HT1080 (cell line): ENCODE results near the gene POLR1G. TPM values are rescaled to one million over a fixed set of nuclear protein-coding genes. Genes with fewer than 3 reads are reported as not detected.
"Not testable (repeated sequence)": the region's sequence is repeated elsewhere in the genome, so short reads cannot be mapped to it uniquely, and the experiment has no call there.

ENCODE experiments used
- DNase-seq: peaks from one replicate; pipeline ENCODE4 v3.0.0-alpha.2; 2015; ENCODE audit warnings: low read depth
- total RNA-seq: library from RNA; depleted of rRNA; stranded (reverse); fragments of >200 nt; shearing (Covaris generic); gene quantifications from 2 replicates; pipeline ENCODE4 v1.2.3, GENCODE V29; 2014

POLR1G gene
- total RNA-seq, 1 experiment from 2014 or later = 54.6 TPM

DNA sequence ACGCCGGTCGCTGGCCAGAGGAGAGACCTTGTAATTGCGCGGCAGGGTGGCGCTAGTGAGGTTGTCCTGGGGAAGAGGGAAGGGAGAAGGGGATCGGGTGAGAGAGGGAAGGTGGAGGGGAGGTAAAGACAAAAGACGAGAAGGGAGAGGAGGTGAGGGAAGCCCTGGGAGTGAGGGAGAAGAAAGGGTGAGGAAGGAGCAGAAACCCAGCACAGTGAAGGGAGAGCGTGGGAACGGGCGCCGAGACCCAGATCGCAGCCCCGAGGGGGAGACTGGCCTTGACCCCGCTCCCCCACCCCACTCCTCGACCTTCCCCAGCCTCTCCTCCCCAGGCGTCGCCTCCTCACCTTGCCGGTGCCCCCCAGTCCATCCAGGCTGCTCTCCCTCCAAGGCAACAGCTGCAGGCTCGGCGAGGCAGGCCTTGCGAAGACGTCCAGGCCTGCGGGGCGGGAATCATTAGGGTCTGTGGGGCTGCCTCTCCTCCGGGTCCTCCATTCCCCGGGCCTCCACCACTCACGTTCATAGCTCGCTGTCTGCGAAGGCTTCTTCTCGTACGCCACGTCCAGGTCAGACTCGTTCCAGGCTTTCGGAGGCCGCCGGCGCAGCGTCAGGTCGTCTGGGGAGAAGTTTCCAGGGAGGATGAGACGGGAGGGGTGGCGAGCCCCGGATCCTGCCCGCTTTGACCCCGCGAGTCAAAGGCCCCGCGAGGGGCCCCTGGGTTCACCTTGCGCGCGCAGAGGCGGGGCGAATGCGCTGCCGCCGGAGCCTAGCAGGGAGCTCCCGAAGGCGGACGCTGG lies 10.4 kb upstream of the POLR1G start:
- no peak for DNase-seq

DNA sequence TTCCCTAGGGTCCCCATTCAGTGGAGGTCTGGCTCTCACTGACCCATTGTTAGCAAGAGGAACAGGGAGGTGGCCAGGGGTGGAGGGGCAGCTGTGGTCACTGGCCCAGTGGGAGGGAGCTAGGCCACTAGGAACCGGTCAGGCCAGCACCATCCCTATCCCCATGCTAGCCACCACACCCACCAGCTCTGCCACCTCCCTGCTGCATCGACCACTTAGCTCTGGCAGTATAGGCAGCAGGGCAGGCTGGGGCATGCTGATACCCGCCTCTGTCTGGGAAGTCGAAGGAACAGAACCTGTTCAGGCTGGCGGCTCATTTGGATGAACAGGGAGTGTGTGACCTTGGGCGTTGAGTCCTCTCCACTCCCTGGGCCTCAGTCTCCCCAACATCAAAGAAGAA lies 6.3 kb upstream of the POLR1G start:
- DNase-seq = no peak

DNA sequence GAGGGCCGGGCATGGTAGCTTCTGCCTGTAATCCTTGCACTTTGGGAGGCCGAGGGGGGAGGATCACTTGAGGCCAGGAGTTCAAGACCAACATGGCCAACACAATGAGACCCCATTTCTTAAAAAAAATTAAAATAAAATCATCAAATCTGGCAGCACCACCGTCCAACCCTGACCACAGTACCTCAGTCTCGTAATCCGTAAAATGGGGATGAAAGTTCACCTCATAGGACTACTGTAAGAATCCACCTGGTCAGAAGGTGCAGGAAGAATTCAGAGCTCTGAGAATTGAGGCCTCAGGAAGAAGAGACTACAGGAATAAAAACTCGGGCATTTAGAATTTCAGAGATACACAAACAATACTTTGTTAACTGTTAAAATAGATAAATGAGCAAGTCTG lies 4.6 kb upstream of the POLR1G start:
- DNase-seq = no peak

DNA sequence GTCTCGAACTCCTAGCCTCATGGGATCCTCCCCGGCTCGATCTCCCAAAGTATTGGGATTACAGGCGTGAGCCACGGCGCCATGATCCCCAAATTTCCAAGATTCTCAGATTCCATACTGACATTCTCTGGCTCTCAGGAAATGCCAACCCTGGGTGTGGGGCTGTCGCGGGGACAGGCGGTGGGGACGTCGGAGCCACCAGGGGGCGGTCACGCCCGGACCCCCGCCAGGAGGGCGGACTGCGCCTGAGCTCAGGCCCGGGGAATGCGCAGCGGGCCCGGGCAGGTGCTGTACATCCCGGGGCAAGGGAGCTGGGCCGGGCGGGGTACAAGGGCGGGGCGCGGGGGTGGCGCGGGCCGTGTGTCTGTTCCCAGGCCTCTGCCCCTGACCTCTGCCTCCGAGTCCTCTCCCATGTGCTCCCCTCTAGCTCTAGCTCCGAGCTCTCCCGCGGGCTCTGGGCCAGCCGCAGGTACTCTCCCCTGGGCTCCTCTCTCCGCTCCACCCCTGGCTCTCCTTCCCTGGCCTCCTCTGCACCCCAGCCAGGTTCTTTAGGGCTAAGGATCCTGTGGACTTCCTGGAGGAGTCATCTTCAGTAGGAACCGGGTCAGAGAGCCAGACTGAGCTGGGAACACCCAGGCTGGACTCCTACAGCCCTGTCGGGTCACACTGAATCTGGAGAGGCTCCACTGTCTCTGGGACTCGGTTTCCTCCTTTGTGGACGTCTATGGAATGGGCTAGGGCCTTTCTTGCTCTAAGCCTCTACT lies 4.0 kb upstream of the POLR1G start:
- DNase-seq = no peak

DNA sequence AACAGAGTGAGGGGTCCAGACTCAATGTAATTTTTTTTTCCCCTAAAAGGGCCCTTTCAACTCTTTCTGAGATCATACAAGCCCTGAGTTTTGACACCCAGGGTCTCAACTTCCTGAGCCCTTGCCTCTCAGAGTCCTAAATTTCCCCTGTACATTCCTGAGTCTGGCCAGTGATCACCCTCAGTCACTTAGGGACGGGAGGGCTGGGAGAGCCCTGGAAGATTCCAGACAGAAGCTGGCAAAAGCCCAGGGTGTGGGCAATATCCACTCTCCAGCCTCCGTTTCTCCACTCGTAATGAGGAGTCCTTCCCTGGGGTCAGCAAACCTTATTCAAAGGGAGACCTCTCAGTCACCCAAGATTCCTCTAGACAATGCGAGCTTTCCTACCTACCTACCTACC lies 3.2 kb upstream of the POLR1G start:
- DNase-seq = no peak

DNA sequence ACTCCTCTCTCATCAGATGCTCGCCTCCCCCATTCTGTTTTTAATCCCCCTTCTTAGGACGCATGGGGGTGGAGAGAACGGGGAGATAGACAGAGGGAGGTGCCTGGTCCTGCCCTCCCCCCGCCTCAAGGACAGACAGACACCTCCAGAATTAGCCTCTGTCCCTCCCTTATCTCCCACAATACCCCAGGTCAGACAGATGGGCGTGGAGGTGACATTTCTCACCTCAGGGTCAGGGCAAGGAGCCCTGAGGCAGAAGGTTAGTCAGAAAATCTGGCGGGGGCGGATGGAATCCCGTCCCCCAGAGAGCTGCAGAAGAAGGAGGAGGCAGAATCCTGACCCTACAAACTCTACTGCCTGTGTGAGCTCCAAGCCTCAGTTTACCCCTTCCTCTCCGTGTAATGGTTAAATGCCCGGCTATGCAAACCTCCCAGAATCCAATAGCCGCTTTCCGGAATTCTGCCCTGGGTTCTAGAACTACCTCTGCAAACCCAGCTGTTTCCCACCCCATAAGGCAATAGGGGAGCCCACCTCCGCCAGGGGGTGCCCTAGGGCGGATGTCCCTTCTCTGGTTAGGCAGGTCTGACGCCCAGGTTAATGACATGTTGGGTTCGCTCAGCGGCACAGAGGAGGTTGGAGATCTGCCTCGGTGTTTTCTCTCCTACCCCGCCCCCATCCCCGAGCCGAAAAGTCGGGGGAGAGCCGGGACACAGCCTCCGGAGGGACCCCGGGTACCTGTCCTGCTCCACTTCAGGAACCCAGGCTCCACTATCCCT lies 2.5 kb upstream of the POLR1G start:
- DNase-seq = peak; percentile 67

DNA sequence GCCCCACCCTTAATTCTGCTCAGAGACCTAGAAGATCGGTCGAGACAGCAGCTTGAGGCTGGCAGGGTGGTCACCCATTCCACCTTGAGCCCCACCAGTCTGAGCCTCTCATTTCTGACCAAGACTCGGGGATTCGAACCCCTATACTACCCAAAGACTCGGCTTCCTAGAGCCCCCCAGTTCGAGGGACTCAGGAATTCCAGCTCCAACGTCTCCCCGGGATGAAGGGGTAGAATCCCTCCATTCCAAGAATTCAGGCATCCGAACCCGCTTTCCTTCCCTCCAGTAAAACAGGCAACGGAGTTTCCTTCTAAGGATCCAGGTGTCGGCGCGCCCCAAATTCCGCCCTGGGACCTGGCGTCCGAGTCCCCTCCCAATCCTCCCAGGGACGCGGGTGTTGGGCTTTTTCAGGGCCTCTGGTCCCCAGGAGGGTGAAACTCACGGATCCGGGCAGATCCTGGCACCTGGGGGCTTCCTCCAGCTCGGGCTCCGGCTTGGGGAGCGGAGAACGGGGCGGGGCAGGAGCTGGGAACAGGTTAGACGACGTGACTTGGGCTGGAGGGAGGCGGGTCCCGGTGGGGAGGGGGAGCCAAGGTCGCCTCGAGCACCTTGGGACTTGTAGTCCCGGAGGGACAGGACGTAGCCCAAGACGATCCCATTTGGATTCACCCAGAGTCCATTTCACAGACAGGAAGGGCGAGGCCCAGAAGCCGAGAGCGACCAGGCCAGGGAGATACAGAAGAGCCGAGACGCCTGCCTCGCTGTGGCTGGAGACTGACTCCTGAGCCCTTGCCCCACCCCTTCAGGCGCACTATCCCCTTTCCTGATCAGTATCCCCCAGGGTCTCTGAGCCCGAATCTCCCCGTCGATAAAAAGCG lies 1.6 kb upstream of the POLR1G start, which contains the start of gene PPP1R13L:
PPP1R13L (minus strand) TSS at position 513 of the 878 bp plus-strand sequence. CDS start 6,751 bp downstream, outside the sequence.
- DNase-seq = peak; percentile 94

DNA sequence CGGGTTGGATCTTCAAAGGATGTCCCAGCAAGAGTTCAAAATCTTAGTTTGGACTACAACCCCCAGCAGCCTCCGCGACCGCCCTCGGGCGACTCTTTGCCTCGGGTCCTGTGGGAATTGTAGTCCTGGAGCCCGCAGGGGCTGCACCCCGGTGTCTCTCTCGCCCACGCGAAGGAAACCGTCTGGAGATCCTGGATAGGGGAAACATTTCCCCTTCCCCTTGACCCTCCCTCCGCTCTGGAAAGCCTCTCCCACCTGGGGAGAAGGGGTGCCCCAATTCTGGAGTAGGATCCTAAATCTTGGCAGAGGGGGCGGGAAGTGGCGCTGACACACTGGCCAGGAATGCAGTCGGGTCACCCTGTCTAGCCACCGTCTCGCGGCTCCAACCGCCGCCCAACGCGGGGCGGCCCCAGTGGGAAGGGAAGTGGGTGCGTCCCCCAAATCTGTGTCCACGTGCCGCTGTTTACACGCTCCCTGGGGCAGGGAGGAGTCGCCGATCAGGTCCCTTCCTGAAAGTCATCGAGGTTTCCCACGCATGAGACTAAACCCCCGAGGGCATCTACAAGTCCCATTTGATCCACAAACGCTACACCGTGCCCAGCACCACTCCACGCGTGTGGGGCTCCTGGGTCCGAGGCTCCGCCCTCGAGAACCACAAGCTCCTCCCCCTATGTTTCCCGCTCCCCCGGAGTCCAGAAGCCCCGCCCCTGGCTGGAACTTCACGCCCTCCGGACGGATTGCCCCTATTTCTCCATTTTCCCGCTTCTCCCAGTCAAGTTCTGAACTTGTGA lies 814 bp upstream of the POLR1G start:
- DNase-seq = peak; percentile 94

DNA sequence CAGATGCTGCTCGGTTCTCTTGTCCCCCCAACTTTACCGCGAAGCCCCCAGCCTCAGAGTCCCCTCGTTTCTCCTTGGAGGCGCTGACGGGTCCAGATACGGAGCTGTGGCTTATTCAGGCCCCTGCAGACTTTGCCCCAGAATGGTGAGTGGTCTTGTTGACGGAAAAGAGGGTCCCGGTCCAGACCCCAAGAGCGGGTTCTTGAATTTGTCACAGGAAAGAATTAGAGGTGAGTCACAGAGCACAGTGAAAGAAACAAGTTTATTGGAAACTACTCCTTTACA lies 589 bp downstream of the POLR1G start:
- DNase-seq = no peak

DNA sequence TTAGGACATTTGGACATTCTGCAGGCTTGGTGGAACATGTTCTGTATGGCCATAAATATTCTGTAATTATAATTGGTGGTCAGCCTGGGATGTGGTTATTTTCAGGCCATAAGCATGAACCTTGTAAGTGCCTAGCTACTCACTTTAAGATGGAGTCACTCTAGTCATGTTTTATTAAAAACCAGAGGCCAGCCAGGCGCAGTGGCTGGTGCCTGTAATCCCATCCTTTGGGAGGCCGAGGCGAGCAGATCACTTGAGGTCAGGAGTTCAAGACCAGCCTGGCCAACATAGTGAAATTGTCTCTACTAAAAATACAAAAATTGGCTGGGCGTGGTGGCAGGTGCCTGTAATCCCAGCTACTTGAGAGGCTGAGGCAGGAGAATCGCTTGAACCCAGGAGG lies 1.1 kb downstream of the POLR1G start:
- not testable (repeated sequence) for DNase-seq

DNA sequence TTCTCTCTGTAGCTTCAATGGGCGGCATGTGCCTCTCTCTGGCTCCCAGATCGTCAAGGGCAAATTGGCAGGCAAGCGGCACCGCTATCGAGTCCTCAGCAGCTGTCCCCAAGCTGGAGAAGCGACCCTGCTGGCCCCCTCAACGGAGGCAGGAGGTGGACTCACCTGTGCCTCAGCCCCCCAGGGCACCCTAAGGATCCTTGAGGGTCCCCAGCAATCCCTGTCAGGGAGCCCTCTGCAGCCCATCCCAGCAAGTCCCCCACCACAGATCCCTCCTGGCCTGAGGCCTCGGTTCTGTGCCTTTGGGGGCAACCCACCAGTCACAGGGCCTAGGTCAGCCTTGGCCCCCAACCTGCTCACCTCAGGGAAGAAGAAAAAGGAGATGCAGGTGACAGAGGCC lies 1.7 kb downstream of the POLR1G start:
- DNase-seq = no peak

DNA sequence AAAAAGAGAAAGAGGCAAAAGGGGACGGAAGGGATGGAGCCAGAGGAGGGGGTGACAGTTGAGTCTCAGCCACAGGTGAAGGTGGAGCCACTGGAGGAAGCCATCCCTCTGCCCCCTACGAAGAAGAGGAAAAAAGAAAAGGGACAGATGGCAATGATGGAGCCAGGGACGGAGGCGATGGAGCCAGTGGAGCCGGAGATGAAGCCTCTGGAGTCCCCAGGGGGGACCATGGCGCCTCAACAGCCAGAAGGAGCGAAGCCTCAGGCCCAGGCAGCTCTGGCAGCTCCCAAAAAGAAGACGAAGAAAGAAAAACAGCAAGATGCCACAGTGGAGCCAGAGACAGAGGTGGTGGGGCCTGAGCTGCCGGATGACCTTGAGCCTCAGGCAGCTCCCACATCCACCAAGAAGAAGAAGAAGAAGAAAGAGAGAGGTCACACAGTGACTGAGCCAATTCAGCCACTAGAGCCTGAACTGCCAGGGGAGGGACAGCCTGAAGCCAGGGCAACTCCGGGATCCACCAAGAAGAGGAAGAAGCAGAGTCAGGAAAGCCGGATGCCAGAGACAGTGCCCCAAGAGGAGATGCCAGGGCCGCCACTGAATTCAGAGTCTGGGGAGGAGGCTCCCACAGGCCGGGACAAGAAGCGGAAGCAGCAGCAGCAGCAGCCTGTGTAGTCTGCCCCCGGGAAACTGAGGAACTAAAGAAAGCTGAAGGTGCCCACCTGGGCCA lies 2.5 kb downstream of the POLR1G start:
- DNase-seq = no peak

DNA sequence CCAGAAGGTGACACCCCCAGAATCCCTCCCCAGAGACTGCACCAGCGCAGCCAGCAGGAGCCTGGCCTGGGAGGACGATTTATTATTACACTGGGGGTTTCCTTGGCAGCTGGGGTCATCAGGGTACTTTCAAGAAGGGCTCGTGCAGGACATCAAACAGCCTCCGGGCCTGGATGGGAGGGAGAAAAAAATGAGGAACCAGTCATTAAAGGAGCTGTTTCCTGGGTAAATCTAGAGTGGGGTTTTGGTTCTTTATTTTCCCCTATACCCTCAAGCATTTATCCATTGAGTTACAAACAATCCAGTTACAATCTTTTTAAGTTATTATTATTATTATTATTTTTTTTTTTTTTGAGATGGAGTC lies 3.1 kb downstream of the POLR1G start:
- no peak for DNase-seq

DNA sequence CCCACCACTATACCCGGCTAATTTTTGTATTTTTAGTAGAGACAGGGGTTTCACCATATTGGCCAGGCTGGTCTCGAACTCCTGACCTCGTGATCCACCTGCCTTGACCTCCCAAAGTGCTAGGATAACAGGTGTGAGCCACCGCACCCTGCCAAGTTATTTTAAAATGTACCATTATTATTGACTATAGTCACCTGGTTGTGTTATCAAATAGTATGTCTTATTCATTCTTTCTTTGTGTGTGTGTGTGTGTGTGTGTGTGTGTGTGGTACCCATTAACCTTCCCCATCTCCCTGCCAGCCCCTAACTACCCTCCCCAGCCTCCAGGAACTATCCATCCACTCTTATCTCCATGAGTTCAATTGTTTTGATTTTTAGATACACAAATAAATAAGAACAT lies 3.9 kb downstream of the POLR1G start:
- DNase-seq = not testable (repeated sequence)

DNA sequence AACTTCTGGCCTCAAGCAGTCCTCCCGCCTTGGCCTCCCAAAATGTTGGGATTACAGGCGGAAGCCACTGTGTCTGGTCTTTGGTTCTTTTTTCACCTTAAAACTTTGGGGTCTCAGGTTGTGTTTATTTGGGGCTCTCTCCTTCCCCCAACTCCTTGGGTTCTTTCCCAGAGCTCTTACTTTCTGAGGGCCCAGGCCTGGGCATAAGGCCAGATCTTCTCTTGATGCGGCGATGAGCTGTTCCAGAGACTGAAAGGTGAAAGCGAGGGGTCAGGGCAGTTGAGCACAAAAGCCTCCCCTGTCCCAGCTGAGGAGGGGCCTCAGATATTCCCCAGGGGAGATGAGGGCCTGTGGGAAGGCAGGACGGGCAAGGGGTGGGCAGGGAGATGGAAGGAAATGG lies 7.1 kb downstream of the POLR1G start:
- no peak for DNase-seq

DNA sequence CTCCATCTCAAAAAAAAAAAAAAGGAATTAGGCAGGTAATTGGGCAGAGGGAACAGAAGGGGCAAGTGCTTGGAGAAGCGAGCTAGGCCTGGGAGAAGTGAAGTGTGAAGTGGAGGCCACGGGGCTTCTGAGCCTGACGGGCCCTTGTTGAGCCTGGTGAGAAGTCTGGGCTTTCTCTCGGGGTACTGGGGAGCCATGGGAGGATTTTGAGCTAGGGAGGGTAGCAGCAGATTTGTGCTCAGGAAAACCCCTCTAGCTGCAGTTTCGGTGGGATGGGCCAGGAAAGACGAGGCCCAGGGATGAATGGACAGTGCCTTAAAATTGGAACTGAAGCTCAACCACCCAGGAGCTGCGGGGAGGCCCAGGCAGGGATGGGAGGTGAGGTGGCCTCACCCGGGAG lies 8.0 kb downstream of the POLR1G start:
- no peak for DNase-seq

DNA sequence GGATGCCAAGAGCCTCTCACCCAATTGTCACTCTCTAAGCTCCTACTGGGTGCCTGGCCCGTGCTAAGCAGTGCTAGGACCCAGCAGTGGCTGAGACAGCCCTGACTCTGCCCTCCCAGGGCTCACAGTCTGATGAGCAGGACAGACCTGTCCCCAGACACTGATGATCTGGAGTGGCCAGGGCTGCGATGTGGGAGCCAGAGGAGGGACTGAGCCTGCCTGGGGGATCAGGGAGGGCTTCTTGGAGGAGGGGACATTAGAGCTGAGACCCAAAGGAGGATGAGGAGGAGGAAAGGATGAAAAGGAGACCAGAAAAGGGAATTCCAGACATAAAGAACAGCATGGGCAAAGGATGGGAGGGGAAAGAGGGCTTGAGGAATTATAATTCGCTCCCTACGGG lies 10.7 kb downstream of the POLR1G start:
- no peak for DNase-seq

DNA sequence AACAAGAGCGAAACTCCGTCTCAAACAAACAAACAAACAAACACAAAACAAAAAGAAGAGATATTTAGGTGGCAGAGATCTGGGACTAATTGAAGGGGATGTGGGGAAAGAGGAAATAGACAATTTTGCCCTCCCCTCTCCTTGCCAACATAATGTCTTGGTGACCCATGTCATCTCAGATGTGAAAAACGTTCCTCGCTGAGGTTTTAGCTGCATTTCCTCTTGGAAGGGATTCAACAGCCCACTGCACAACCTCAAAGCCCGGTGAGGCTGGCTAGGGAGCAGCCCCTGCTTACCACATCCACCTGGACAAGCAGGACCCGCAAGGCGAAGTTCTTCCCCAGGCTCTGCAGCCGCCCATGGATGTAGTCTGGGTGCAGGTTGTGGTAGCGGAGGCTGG lies 12.4 kb downstream of the POLR1G start:
- no peak for DNase-seq

DNA sequence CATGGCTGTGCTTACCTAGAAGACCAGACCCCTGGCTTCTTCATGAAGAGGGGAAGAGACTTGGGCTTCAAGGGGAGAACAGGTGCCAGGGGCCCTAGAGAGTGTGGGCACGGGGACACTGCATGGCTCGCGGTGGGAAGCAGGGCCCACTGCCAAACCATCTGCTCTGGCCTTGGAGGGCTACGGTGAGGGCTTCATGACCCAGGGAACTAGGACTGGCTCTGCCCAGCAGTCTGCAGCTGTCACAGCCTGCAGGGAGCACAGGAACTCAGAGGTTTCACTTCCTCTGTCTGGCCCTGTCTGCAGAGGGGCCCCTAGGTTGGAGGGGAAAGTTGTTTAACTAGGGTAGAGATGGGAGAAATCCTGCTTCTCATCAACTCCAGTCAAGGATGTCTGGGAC lies 13.0 kb downstream of the POLR1G start:
- DNase-seq = no peak

DNA sequence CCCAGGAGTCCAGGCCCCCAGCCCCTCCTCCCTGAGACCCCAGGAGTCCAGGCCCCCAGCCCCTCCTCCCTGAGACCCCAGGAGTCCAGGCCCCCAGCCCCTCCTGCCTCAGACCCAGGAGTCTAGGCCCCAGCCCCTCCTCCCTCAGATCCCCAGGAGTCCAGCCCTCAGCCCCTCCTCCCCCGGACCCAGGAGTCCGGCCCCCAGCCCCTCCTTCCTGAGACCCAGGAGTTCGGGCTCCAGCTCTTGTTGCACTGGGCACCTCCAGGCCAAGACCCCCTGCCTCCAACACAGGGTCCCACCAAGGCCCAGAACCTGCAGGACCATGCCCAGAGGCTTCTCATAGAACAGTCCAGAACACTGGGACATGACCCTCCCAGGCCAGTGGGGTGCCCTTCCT lies 13.5 kb downstream of the POLR1G start:
- no peak for DNase-seq
